Amniotic epithelial cell (primary cell): Measurements from ENCODE around the gene WDR73.

Source experiments
- DNase-seq: peaks from one replicate; pipeline ENCODE4 v3.0.0-alpha.2; 2010; ENCODE audit warnings: low read depth

WDR73 gene

GRCh38 chr15:84611631-84612030 lies 42.5 kb downstream of the WDR73 start:
- no peak for DNase-seq

- DNase-seq: no peak
Observed at GRCh38 chr15:84609818-84610525, 44.1 kb downstream of the WDR73 start.

- no peak for DNase-seq
Observed at GRCh38 chr15:84608707-84609284, 45.3 kb downstream of the WDR73 start.

GRCh38 chr15:84606653-84607120 lies 47.4 kb downstream of the WDR73 start:
- no peak for DNase-seq

- no peak for DNase-seq
Observed at GRCh38 chr15:84605554-84605882, 48.6 kb downstream of the WDR73 start.

GRCh38 chr15:84604826-84605553 lies 49.1 kb downstream of the WDR73 start:
- DNase-seq: no peak

GRCh38 chr15:84603630-84604379 lies 50.3 kb downstream of the WDR73 start:
- no peak for DNase-seq

GRCh38 chr15:84601555-84601838 lies 52.6 kb downstream of the WDR73 start:
- DNase-seq: no peak

GRCh38 chr15:84600687-84601554 lies 53.2 kb downstream of the WDR73 start, which contains the start of gene ZSCAN2:
ZSCAN2 (plus strand) TSS chr15:84601009; CDS start chr15:84603928, 2,919 bp downstream.
- peak; percentile 88 for DNase-seq

- peak; percentile 84 for DNase-seq
Observed at GRCh38 chr15:84600331-84600686, 53.8 kb downstream of the WDR73 start.

GRCh38 chr15:84599906-84600305 lies 54.2 kb downstream of the WDR73 start:
- no peak for DNase-seq

GRCh38 chr15:84598993-84599392 lies 55.1 kb downstream of the WDR73 start:
- peak; percentile 68 for DNase-seq

- DNase-seq: peak; percentile 25
Observed at GRCh38 chr15:84598250-84598649, 55.8 kb downstream of the WDR73 start.

GRCh38 chr15:84597296-84597695 lies 56.8 kb downstream of the WDR73 start:
- no peak for DNase-seq

GRCh38 chr15:84595660-84596059 lies 58.4 kb downstream of the WDR73 start:
- no peak for DNase-seq

GRCh38 chr15:84594617-84595290 lies 59.3 kb downstream of the WDR73 start:
- DNase-seq: no peak

GRCh38 chr15:84591815-84592214 lies 62.3 kb downstream of the WDR73 start:
- DNase-seq: no peak

- DNase-seq: peak; percentile 7
Observed at GRCh38 chr15:84590406-84590805, 63.7 kb downstream of the WDR73 start.
